ENCODE results near the gene ITGAV. TPM values are rescaled to one million over a fixed set of nuclear protein-coding genes. Genes with fewer than 3 reads are reported as not detected.

The ITGAV gene
- total and polyA plus RNA-seq, 2 donors from 2014 or later = 26.3 to 99.0 TPM

DNA sequence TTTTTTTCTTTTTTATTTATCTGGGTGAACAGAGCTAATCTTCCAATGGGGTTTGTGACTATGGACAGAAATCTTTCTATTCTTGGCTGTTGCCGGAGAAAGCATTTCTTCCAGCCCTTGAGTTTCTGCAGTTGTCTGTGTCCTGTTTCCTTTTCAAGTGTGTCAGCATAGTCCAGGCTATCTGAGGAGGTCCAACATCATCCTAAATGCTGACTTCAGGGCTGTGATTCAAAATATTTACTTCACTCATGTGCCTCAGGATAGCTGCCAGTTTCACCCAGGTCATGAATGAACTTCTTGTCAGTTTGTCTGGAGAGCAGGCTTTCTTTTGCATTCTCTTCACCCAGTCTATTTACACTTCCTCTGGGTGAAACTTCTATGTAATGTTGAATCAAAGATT lies 27.9 kb downstream of the ITGAV start:
- H3K27me3 ChIP-seq (ENCODE audit: control insufficient read depth, insufficient read depth, low read length) = no peaks in the 10 kb centered on the region
- H3K4me1 ChIP-seq (ENCODE audit: control insufficient read depth in 2 of 3, insufficient read depth in 2 of 3, low read depth in 1 of 3, low read length in 3 of 3) = peaks cover 0 to 3% (median 0%) of the 10 kb centered on the region in 3 donors
- TF ChIP-seq, protein P1, sequence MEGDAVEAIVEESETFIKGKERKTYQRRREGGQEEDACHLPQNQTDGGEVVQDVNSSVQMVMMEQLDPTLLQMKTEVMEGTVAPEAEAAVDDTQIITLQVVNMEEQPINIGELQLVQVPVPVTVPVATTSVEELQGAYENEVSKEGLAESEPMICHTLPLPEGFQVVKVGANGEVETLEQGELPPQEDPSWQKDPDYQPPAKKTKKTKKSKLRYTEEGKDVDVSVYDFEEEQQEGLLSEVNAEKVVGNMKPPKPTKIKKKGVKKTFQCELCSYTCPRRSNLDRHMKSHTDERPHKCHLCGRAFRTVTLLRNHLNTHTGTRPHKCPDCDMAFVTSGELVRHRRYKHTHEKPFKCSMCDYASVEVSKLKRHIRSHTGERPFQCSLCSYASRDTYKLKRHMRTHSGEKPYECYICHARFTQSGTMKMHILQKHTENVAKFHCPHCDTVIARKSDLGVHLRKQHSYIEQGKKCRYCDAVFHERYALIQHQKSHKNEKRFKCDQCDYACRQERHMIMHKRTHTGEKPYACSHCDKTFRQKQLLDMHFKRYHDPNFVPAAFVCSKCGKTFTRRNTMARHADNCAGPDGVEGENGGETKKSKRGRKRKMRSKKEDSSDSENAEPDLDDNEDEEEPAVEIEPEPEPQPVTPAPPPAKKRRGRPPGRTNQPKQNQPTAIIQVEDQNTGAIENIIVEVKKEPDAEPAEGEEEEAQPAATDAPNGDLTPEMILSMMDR (IDR thresholded peaks at IDR 0.05; ENCODE audit: borderline replicate concordance, extremely low read depth, insufficient read depth) = no peak
- FAIRE-seq (no peak), DNase-seq (no peak)
- intact Hi-C loops (cut with DNase I) = no loop called here
- no peak overlapping the region for H3K4me3 ChIP-seq (ENCODE audit: low read length in 3 of 3)
- H3K9me3 ChIP-seq (ENCODE audit: control insufficient read depth in 2 of 3, insufficient read depth in 1 of 3, low read length in 3 of 3) = no peaks in the 10 kb centered on the region
- H3K9ac ChIP-seq (ENCODE audit: low read length in 3 of 3) = no peak overlapping the region
- H3K36me3 ChIP-seq (ENCODE audit: control insufficient read depth in 2 of 3, insufficient read depth in 3 of 3, low read length in 3 of 3) = no peaks in the 10 kb centered on the region
- H3K27ac ChIP-seq (ENCODE audit: low read depth in 2 of 2, low read length in 2 of 2) = no peak overlapping the region

DNA sequence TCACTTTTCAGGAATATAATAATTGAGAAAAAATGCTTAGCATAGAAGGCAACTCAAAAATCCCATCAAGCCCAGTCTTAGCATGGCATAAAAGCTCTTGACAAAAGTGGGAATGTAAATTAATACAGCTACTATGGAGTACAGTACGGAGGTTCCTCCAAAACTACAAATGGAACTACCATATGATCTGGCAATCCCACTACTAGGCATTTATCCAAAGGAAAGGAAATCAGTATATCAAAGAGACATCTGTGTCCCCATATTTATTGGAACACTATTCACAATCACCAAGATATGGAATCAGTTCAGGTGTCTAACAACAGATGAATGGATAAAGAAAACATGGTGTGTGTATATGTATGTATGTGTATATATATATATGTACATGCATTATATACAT lies 28.8 kb downstream of the ITGAV start:
- TF ChIP-seq, protein P1 (IDR thresholded peaks at IDR 0.05; ENCODE audit: borderline replicate concordance, extremely low read depth, insufficient read depth) = no peak
- Histone ChIP-seq H3K9ac (ENCODE audit: low read length in 3 of 3) (no peak overlapping the region), H3K27ac (ENCODE audit: low read depth in 2 of 2, low read length in 2 of 2) (no peak overlapping the region), H3K4me1 (ENCODE audit: control insufficient read depth in 2 of 3, insufficient read depth in 2 of 3, low read depth in 1 of 3, low read length in 3 of 3) (peaks cover 0 to 3% (median 0%) of the 10 kb centered on the region in 3 donors), H3K27me3 (ENCODE audit: control insufficient read depth, insufficient read depth, low read length) (no peaks in the 10 kb centered on the region), H3K4me3 (ENCODE audit: low read length in 3 of 3) (no peak overlapping the region), H3K36me3 (ENCODE audit: control insufficient read depth in 2 of 3, insufficient read depth in 3 of 3, low read length in 3 of 3) (peaks cover 0 to under 1% (median 0%) of the 10 kb centered on the region in 3 donors), H3K9me3 (ENCODE audit: control insufficient read depth in 2 of 3, insufficient read depth in 1 of 3, low read length in 3 of 3) (no peaks in the 10 kb centered on the region)
- no peak for DNase-seq
- FAIRE-seq = no peak
- intact Hi-C loops (cut with DNase I) = no loop called here

DNA sequence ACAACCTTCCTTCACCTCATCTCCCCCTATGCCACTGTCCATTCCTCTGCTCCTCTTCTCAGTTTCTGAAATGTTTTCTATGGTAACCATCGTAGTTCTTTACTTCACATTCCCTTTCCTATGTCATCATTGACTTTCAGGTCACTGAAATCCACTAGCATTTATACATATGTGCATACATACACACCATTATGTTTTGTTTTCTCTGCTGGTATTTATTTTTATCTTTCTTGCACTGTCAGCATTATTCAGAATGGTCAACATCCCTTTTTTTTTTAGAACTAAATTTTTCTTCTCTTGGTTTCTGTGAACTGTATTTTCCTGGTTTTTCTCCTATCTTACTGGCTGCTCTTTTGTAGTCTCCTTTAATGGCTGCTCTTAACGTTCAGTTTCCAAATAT lies 33.2 kb downstream of the ITGAV start:
- H3K27ac ChIP-seq (ENCODE audit: low read depth in 2 of 2, low read length in 2 of 2) = no peak overlapping the region
- H3K27me3 ChIP-seq (ENCODE audit: control insufficient read depth, insufficient read depth, low read length) = no peaks in the 10 kb centered on the region
- H3K36me3 ChIP-seq (ENCODE audit: control insufficient read depth in 2 of 3, insufficient read depth in 3 of 3, low read length in 3 of 3) = peaks cover 0 to 7% (median 0%) of the 10 kb centered on the region in 3 donors
- intact Hi-C loops (cut with DNase I) = no loop called here
- FAIRE-seq (no peak), DNase-seq (no peak)
- no peak overlapping the region for H3K4me3 ChIP-seq (ENCODE audit: low read length in 3 of 3)
- TF ChIP-seq, protein P1 (IDR thresholded peaks at IDR 0.05; ENCODE audit: borderline replicate concordance, extremely low read depth, insufficient read depth) = no peak
- no peak overlapping the region for H3K9ac ChIP-seq (ENCODE audit: low read length in 3 of 3)
- H3K4me1 ChIP-seq (ENCODE audit: control insufficient read depth in 2 of 3, insufficient read depth in 2 of 3, low read depth in 1 of 3, low read length in 3 of 3) = no peaks in the 10 kb centered on the region
- no peaks in the 10 kb centered on the region for H3K9me3 ChIP-seq (ENCODE audit: control insufficient read depth in 2 of 3, insufficient read depth in 1 of 3, low read length in 3 of 3)

DNA sequence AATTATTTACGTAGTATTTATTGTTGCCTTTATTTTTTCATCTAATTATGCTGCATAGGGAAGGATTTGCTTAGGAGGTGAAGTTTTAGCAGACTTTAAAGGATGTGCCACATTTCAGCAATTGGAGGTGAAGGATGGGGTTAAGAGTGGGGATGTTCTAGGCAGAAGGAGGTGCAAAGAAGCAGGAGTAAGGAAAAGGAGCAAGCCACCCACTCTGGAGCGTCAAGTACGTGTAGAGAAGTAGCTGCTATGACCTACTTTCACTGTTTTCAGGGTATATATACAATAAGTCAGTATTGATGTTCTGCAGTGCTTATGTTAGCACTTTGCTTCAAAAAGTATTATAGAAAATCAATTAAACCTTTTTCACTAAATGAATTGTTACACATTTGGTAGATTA lies 34.4 kb downstream of the ITGAV start:
- intact Hi-C loops (cut with DNase I) = no loop called here
- Histone ChIP-seq H3K27me3 (ENCODE audit: control insufficient read depth, insufficient read depth, low read length) (no peaks in the 10 kb centered on the region), H3K36me3 (ENCODE audit: control insufficient read depth in 2 of 3, insufficient read depth in 3 of 3, low read length in 3 of 3) (peaks cover 0 to 7% (median 0%) of the 10 kb centered on the region in 3 donors), H3K4me1 (ENCODE audit: control insufficient read depth in 2 of 3, insufficient read depth in 2 of 3, low read depth in 1 of 3, low read length in 3 of 3) (no peaks in the 10 kb centered on the region), H3K9ac (ENCODE audit: low read length in 3 of 3) (no peak overlapping the region), H3K4me3 (ENCODE audit: low read length in 3 of 3) (no peak overlapping the region), H3K9me3 (ENCODE audit: control insufficient read depth in 2 of 3, insufficient read depth in 1 of 3, low read length in 3 of 3) (no peaks in the 10 kb centered on the region), H3K27ac (ENCODE audit: low read depth in 2 of 2, low read length in 2 of 2) (no peak overlapping the region)
- no peak for FAIRE-seq
- TF ChIP-seq, protein P1 (IDR thresholded peaks at IDR 0.05; ENCODE audit: borderline replicate concordance, extremely low read depth, insufficient read depth) = no peak
- no peak for DNase-seq

Measured in kidney (tissue), 14 donors.